Body of pancreas (tissue), 4 donors: ENCODE data around the gene PDE9A. TPM values are rescaled to one million over a fixed set of nuclear protein-coding genes. Genes with fewer than 3 reads are reported as not detected.

ENCODE experiments used
- ATAC-seq: fragments of 150-250 bp; one replicate; pipeline ENCODE4 v1.9.1; 2016
- DNase-seq, 4 donors: peaks; one replicate each; pipeline ENCODE4 v3.0.0-alpha.2; 2019
- H3K27ac ChIP-seq, 4 donors: fragments of 200-600 bp; sonication (generic); 1 replicate in 3 of 4; 2 replicates in 1 of 4; pipeline versions ENCODE4 v1.5.1 to v1.6.1; 2016 to 2019; ENCODE audit warnings: mild to moderate bottlenecking in 1 of 4, mixed read lengths in 1 of 4, moderate library complexity in 1 of 4
- H3K27me3 ChIP-seq, 2 donors: fragments of 200-600 bp; sonication (generic); one replicate each; pipeline ENCODE4 v1.6.0; 2016; ENCODE audit warnings: mild to moderate bottlenecking in 1 of 2
- H3K36me3 ChIP-seq, 2 donors: fragments of 200-600 bp; sonication (generic); replicated peaks in 1 of 2; 2 replicates each; pipeline ENCODE4 v1.5.1; 2016; ENCODE audit warnings: low read depth in 2 of 2; ENCODE audit not compliant: insufficient read depth in 1 of 2
- H3K4me1 ChIP-seq: fragments of 200-600 bp; sonication (generic); one replicate; pipeline ENCODE4 v1.6.0; 2016
- H3K4me3 ChIP-seq, 2 donors: fragments of 200-600 bp; sonication (generic); 1 replicate in 1 of 2; 2 replicates in 1 of 2; pipeline ENCODE4 v1.5.1; 2016 to 2019
- H3K9me3 ChIP-seq, 3 donors: fragments of 200-600 bp; sonication (generic); 1 replicate in 2 of 3; 2 replicates in 1 of 3; pipeline ENCODE4 v1.5.1; 2016
- POLR2A ChIP-seq, 3 donors: fragments of 450-650 bp; IDR thresholded peaks; one replicate each; pipeline ENCODE4 v1.6.1; 2016; ENCODE audit warnings: antibody characterized with exemption in 3 of 3, mild to moderate bottlenecking in 2 of 3
- WGBS, 2 donors: methylation state at CpG; one replicate each; pipeline ENCODE4 v1.1.5; 2017; 5-methylcytosine and 5-hydroxymethylcytosine counted together
- intact Hi-C: fragments of 100-400 bp; cut with DNase I; formaldehyde crosslinking; loops from one replicate; pipeline ENCODE4 v1.15.1; 2023
- total RNA-seq, 2 donors: library from RNA; depleted of rRNA; stranded (reverse); fragments of >200 nt; gene quantifications; one replicate each; pipeline ENCODE4 v1.1.0, GENCODE V29; 2016
- TF ChIP-seq, protein P1 (sequence below), 7 experiments: fragments of 450-650 bp in 4 of 7; fragments of 200-600 bp in 3 of 7; sonication (generic) in 3 of 7; IDR thresholded peaks; one replicate each; pipeline ENCODE4 v1.5.1; 2016 to 2019; ENCODE audit warnings: antibody characterized with exemption in 7 of 7

Gene PDE9A
- total RNA-seq, 2 donors from 2014 or later, result 5.2 to 7.9 TPM

GRCh38 chr21:42650033-42650370 lies 3.4 kb upstream of the PDE9A start:
- TF ChIP-seq POLR2A (IDR thresholded peaks at IDR 0.05), result no peak
- TF ChIP-seq, protein P1, sequence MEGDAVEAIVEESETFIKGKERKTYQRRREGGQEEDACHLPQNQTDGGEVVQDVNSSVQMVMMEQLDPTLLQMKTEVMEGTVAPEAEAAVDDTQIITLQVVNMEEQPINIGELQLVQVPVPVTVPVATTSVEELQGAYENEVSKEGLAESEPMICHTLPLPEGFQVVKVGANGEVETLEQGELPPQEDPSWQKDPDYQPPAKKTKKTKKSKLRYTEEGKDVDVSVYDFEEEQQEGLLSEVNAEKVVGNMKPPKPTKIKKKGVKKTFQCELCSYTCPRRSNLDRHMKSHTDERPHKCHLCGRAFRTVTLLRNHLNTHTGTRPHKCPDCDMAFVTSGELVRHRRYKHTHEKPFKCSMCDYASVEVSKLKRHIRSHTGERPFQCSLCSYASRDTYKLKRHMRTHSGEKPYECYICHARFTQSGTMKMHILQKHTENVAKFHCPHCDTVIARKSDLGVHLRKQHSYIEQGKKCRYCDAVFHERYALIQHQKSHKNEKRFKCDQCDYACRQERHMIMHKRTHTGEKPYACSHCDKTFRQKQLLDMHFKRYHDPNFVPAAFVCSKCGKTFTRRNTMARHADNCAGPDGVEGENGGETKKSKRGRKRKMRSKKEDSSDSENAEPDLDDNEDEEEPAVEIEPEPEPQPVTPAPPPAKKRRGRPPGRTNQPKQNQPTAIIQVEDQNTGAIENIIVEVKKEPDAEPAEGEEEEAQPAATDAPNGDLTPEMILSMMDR (IDR thresholded peaks at IDR 0.05), result no peak
- Histone ChIP-seq H3K36me3 (no peaks in the 10 kb centered on the region), H3K4me1 (peaks cover 17% of the 10 kb centered on the region), H3K4me3 (no peak overlapping the region), H3K9me3 (no peaks in the 10 kb centered on the region), H3K27me3 (peaks cover 0 to 8% of the 10 kb centered on the region in 2 donors), H3K27ac (no peak overlapping the region)
- intact Hi-C loops, result no loop called here
- WGBS, 2 donors, result 30 to 70% methylated on average over 2 to 8 of the region's 11 CpGs
- DNase-seq, result no peak
- ATAC-seq, result no peak

- Histone ChIP-seq H3K4me3 (no peak overlapping the region), H3K27me3 (peaks cover 0 to 11% of the 10 kb centered on the region in 2 donors), H3K36me3 (no peaks in the 10 kb centered on the region), H3K9me3 (no peaks in the 10 kb centered on the region), H3K27ac (no peak overlapping the region), H3K4me1 (peaks cover 21% of the 10 kb centered on the region)
- no peak for TF ChIP-seq POLR2A (IDR thresholded peaks at IDR 0.05)
- TF ChIP-seq, protein P1 (IDR thresholded peaks at IDR 0.05), result no peak
- intact Hi-C loops, result no loop called here
- WGBS, 2 donors, result 59% methylated on average over 16 to 21 of the region's 21 CpGs
- ATAC-seq, result no peak
- no peak for DNase-seq
Measured at GRCh38 chr21:42650441-42651421, 2.7 kb upstream of the PDE9A start.

DNA sequence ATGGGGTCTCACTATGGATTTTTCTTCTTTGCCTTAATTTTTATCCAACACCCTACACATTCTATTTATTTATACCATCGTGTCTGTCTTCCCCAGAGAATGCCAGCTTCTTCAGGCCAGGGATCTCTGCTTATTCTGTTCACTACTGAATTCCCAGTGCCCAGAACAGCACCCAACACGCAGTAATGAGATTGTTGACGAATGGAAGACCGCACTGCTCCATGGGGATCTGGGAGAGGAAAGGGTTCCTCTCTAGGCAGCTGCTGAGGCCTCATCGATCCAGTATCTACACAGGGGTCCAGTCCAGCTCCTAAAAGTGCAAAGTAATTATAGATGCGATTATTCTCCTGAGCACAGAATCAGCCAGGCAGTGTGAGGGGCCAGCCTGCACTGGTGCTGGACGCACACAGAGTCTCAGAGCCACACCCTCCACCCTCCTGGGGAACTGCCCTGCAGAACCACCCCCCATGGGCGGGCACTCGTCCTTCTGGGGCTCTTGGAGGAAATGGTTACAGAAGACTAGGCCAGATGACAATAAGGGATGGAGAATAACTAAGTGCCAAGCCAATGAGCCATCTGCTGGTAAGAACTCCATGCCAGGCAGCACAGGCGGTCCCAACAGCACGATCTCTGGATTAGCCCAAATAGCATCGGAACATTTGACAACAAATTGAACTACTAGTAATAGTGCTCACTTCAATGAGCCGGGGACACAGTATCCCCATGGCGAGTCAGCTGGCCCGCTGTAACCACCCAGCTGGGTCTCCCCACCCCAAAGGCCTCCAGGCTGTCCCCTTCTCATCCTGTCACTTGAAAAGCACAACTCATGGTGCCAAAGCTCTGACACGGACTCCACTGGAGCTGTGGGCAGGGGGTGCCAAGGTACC lies 1.7 kb upstream of the PDE9A start:
- no peak for DNase-seq
- Histone ChIP-seq H3K4me3 (no peak overlapping the region), H3K27ac (peak overlapping the region in 1 of 4 donors; percentile 81), H3K27me3 (peaks cover 0 to 11% of the 10 kb centered on the region in 2 donors), H3K36me3 (no peaks in the 10 kb centered on the region), H3K9me3 (no peaks in the 10 kb centered on the region), H3K4me1 (peaks cover 21% of the 10 kb centered on the region)
- WGBS, 2 donors, result 69 to 71% methylated on average over 9 to 16 of the region's 16 CpGs
- no peak for ATAC-seq
- no peak for TF ChIP-seq POLR2A (IDR thresholded peaks at IDR 0.05)
- TF ChIP-seq, protein P1 (IDR thresholded peaks at IDR 0.05), result no peak
- intact Hi-C loops, result no loop called here

DNA sequence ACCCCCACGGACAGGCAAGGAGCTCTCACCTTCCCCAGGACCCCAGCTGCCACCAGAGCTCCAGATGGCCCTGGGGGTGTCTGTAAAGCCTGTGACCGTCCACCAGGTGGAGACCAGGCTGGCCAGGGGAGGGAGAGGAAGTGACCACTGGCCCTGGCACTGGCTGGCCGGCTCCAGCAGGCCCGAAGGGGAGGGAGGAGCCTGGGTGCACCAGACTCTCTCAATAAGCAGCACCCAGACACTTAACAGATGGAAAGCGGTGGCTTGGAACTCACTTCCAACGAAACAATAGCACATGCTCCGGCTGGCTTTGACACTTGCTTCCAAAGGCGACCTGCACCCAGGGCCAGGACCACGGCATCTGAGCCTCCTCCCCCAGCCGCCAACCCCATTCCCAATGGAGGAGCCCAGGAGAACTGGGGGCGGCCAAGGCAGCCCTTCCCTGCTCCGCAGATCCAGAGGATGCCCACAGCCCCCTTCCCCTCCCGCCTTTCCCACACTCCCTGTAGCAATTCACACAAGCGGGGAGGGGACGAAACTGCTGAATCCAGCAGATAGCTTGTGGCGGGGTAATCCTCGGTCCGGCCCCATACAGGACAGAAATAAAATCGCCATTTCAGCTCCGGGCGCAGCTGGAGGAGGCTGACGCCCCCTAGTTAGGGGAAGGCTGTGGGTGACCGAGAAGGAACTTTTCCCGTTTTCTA lies 742 bp upstream of the PDE9A start:
- WGBS, 2 donors, result 17 to 22% methylated on average over 18 to 24 of the region's 24 CpGs
- DNase-seq (peak; percentile 64 to 81 (median 78)), ATAC-seq (peak; percentile 84)
- H3K27me3 ChIP-seq, result peaks cover 0 to 11% of the 10 kb centered on the region in 2 donors
- H3K4me3 ChIP-seq, result no peak overlapping the region
- intact Hi-C loops, result no loop called here
- TF ChIP-seq, protein P1 (IDR thresholded peaks at IDR 0.05), result peak; percentile 28 to 67 (median 57)
- peak in 1 of 3 donors; percentile 37 for TF ChIP-seq POLR2A (IDR thresholded peaks at IDR 0.05)
- H3K9me3 ChIP-seq, result no peaks in the 10 kb centered on the region
- peaks cover 21% of the 10 kb centered on the region for H3K4me1 ChIP-seq
- H3K36me3 ChIP-seq, result no peaks in the 10 kb centered on the region
- peak overlapping the region in 3 of 4 donors; percentile 77 to 82 (median 81) for H3K27ac ChIP-seq
